GM19397 (cell line): ENCODE data around the gene SPECC1L.

Source experiments
- ATAC-seq: cut with Tn5 transposase; IDR thresholded peaks from one replicate; pipeline ENCODE4 v1.9.1; 2021; ENCODE audit warnings: mild to moderate bottlenecking, moderate library complexity; ENCODE audit not compliant: unreplicated experiment

Gene SPECC1L

GRCh38 chr22:24393012-24393559 lies 122.5 kb downstream of the SPECC1L start:
- ATAC-seq: no peak

- no peak for ATAC-seq
Observed at GRCh38 chr22:24393848-24394247, 123.2 kb downstream of the SPECC1L start.

- ATAC-seq: no peak
Observed at GRCh38 chr22:24394254-24394653, 123.6 kb downstream of the SPECC1L start.

GRCh38 chr22:24398409-24398808 lies 127.8 kb downstream of the SPECC1L start:
- no peak for ATAC-seq

GRCh38 chr22:24400034-24400725 lies 129.5 kb downstream of the SPECC1L start:
- ATAC-seq: no peak

GRCh38 chr22:24400726-24401596 lies 130.3 kb downstream of the SPECC1L start:
- ATAC-seq: no peak

GRCh38 chr22:24401931-24402367 lies 131.3 kb downstream of the SPECC1L start:
- ATAC-seq: no peak

GRCh38 chr22:24402460-24403192 lies 132.0 kb downstream of the SPECC1L start:
- ATAC-seq: no peak

GRCh38 chr22:24403346-24403745 lies 132.7 kb downstream of the SPECC1L start:
- ATAC-seq: no peak

GRCh38 chr22:24404561-24405275 lies 134.1 kb downstream of the SPECC1L start:
- ATAC-seq: no peak

GRCh38 chr22:24405631-24406321 lies 135.1 kb downstream of the SPECC1L start:
- ATAC-seq: no peak

GRCh38 chr22:24406322-24407277 lies 136.0 kb downstream of the SPECC1L start:
- ATAC-seq: no peak

- ATAC-seq: no peak
Observed at GRCh38 chr22:24407278-24407665, 136.6 kb downstream of the SPECC1L start.

GRCh38 chr22:24407884-24408283 lies 137.3 kb downstream of the SPECC1L start:
- no peak for ATAC-seq

GRCh38 chr22:24408630-24409029 lies 138.0 kb downstream of the SPECC1L start:
- ATAC-seq: no peak

- no peak for ATAC-seq
Observed at GRCh38 chr22:24409707-24410106, 139.1 kb downstream of the SPECC1L start.

GRCh38 chr22:24410110-24410856 lies 139.7 kb downstream of the SPECC1L start:
- ATAC-seq: no peak
